COLO668 (cell line): ENCODE results near the gene KLF2.
"Not testable (repeated sequence)": the region's sequence is repeated elsewhere in the genome, so short reads cannot be mapped to it uniquely, and the experiment has no call there.

Source experiments
- DNase-seq: peaks from one replicate; lab custom pipeline; 2025; ENCODE audit not compliant: unreplicated experiment; lab: John Stamatoyannopoulos, UW

The KLF2 gene

DNA sequence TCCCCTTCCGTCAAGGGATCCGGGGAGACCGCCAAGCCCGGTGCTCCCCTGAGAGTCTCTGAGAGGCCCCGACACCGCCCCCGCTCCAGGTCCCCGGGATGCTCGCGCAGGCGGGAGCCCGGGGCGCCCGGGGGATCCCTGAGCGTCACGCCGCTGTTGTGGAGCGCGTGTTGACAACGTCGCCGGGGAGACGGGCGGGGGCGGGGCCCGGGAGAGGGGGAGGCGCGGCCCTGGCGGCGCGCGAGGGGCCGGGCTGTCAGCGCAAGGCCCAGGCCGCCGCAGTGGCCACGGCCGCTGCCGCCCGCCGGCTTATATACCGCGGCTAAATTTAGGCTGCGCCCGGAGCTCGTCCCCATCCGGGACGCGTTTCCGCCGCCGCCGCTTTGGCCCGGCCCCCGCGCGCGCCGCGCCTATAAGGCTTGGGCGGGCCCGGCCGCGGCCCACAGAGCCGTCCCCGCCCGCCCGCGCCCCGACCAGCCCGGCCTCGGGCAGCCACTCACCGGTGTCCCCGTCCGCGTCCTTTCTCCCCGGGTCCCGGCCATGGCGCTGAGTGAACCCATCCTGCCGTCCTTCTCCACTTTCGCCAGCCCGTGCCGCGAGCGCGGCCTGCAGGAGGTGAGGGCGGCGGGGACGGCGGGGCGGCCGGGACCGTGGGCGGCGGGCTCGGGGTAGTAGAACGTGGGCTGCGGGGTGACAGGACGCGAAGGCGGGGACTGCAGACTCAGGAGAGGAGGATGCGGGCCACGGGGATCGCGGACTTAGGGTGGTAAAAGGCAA, at the start of gene KLF2:
Gene KLF2 (plus strand): TSS at position 443 of the 777 bp plus-strand sequence. CDS start 98 bp downstream, at position 541.
- DNase-seq, result peak; percentile 83

DNA sequence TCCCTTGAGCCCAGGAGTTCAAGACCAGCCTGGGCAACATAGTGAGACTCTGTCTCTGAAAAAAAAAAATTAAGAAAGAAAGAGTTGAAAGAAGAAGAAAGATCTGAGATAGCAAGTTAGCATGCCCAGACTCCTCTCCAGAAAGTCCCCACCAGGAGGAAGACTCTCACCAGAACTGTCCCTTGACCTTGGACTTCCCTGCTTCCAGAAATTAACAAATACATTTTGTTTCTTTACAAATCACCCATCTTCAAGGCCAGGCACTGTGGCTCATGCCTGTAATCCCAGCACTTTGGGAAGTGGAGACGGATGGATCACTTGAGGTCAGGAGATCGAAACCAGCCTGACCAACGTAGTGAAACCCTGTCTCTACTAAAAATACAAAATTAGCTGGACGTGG, 44.3 kb upstream of the KLF2 start:
- DNase-seq, result no peak

DNA sequence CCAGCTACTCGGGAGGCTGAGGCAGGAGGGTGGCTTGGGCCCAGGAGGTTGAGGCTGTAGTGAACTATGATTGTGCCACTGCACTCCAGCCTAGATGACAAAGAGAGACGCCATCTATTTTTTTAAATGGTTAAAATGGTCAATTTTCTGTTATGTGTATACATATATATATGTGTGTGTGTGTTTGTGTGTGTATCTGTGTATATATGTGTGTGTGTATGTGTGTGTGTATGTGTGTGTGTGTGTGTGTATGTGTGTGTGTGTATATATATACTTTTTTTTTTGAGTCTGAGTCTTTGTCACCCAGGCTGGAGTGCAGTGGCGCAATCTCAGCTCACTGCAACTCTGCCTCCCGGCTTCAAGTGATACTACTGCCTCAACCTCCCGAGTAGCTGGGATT, 42.9 kb upstream of the KLF2 start:
- no peak for DNase-seq

DNA sequence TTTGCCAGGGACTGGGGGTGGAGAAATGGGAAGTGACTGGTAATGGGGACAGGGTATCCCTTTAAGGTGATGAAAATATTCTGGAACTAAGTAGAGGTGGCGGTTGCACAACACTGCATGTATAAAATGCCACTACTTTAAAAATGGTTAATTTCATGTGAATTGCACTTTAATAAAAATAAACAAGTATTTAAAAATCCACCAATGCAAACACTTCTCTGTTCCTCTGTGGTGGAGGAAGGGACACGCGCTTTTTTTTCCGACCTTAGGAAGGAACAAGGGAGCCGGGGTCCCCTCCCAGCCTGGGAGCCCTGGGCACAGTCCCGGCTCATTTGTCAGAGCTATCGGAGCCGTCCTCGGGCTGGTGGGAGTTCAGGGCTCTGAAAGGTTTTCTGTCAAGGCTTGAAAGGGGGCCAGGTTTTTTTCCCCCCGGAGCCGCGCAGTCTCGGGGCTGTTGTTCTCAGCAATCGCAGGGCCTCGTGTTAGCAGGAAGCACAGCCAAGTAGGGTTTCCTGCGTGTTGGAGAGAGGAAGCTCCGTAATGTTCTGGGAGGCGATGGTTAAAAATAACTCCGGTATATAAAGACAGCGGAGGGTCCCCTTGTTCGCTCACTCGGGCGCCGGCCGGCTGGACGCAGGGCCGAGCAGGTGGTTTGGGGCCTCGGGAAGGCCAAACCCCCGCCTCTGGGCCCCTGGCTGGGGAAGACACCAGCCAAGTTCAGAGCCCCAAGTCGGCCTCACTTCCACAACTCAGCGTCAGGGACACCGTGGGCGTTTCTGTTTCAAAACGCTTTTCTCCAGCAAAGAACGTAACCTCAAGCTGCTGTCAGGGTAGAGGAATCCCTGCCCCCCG, 41.2 kb upstream of the KLF2 start:
- no peak for DNase-seq

DNA sequence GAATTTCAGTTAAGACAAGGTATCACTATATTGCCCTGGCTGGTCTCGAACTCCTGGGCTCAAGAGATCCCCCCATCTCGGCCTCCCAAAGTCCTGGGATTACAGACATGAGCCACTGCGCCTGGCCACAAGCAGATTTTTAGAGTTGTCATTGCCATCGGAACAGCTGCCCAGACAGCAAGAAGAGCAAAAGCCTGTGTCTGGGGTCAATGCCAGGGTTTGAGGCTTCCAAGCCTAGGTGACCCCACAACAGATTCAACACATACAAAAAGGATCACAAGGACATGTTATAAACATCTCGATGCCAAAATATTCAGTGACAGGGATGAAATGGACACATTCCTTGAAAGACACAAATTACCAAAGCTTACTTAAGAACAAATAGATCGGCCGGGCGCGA, 40.1 kb upstream of the KLF2 start:
- no peak for DNase-seq

DNA sequence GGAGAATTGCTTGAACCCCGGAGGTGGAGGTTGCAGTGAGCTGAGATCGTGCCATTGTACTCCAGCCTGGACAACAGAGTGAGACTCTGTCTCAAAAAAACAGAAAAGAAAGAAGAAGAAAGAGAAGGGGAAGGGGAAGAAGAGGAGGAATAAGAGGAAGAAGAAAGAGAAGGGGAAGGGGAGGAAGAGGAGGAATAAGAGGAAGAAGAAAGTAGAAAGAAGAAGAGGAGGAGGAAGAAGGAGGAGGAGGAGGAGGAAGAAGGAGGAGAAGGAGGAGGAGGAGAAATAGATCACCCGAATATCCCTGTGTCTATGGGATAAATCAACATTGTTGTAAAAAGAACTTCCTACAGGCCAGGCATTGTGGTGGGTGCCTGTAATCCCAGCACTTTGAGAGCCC, 39.5 kb upstream of the KLF2 start:
- not testable (repeated sequence) for DNase-seq

DNA sequence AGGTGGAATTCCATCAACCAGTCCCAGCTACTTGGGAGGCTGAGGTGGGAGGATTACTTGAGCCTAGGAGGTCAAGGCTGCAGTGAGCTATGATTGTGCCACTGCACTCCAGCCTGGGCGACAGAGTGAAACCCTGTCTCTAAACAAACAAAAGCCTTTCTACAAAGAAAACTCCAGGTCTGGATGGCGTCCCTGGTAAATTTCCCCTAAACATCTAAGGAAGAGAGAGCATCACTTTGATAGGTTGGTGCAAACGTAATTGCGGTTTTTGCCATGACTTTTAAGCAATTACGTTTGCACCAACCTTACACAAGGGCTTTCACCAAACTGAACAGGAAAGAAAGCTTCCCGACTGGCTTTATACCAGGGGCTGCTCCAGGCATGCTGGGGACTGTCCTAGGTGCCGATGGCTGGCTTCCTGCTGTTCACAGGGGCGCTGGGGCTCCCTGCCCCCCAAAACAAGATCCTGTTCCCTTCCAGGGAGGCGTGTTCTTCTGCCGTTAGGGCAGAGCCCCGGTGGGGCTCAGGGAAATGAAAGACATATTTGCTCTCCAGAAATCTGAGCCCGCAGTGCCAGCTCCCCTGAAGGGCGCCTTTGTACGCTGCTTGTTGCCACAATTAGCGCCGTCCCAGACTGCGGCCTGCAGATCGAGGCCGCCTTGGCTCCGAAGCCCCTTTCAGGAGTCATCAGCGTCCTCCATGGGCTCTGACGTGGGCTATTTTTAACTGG, 38.7 kb upstream of the KLF2 start:
- DNase-seq, result peak; percentile 38

DNA sequence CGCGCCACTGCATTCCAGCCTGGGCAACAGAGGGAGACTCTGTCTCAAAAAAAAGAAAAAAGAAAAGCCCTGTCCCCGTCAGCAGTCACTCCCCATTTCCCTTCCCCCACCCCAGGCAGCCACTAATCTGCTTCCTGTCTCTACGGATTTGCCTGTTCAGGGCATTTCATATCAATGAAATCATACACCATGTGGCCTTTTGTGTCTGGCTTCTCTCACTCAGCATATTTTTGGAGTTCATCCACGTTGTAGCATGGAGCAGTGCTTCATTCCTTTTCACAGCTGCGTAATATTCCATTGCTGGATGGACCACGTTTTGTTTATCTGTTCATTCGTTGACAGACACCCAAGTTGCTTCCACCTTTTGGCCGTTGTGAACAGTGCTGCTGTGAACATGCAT, 36.1 kb upstream of the KLF2 start:
- no peak for DNase-seq

DNA sequence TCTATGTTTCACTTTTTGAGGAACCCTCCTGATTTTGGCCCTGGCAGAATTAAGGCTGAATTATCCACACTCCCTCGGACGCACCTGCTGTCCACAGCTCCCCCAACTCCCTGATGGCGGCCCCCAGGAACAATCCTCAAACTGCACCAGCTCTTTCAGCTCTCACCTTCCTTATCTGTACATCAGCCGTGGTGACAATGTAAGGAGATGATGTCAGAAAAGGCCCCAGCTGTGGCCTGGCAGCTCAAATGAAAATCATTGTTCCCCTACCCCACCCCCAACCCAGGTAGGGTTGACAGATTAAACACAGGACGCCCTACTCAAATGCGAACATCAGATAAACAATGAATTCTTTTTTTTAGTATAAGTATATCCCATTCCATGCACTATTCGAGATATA, 35.0 kb upstream of the KLF2 start:
- DNase-seq, result no peak

DNA sequence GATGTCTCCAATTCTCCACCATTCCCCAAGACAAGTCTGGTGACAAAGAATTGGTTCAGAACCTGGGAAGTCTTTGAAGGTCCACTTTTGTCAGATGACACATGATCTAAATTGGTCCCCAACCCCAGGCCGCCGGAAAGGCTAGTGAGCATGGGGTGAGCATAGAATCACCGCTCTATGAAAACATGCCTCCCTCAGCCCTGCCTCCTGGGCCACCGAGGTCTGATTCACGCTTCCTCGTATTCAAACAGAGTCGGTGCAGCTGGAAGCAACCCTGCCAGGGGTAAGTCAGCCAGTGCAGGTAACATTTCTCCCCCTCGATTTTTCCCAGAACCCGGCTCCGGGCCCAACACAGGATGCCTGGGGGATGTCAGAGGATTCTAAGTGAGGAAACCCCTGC, 33.9 kb upstream of the KLF2 start:
- DNase-seq, result no peak

DNA sequence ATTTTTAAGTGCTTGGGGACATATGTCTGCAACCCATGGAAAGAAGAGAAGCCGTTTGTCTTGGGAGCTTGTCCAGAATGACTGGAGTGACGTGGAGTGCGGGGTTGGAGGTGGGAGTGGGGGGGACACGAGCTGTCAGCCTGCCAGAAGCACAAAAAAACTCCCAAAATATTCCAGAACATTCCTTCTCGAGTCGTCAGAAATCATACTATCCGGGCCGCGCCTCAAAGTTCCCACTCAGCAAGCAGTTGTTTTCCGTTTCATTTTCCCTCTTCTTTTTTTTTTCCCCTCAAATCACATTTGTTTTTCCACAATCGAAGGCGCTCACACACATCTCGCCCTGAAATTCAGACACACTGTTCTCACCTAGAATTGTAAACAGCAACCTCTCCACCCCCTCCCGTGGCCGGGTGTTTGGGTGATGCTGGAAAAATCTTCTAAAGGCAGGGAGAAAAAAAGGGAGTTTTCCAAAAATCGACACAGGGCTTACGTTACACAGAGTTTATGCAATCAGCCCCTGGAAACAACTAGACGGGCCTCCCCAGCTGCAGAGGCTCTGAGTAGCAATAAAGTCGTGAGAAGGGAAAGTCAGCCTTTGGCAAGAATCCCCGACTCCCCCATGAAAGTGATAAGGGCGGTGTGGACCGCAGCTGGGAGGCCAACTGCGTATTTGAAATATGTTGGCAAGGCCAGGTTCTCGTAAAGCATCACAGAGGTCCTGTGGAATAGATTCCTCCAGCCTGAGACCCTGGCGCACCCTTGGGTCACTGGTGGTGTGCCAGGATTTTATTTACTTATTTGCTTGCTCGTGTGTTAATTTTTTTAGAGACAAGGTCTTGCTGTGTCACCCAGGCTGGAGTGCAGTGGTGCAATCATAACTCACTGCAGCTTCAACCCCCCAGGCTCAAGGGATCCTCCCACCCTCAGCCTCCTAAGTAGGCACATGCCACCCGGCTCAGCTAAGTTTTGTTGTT, 31.2 kb upstream of the KLF2 start:
- DNase-seq, result no peak

DNA sequence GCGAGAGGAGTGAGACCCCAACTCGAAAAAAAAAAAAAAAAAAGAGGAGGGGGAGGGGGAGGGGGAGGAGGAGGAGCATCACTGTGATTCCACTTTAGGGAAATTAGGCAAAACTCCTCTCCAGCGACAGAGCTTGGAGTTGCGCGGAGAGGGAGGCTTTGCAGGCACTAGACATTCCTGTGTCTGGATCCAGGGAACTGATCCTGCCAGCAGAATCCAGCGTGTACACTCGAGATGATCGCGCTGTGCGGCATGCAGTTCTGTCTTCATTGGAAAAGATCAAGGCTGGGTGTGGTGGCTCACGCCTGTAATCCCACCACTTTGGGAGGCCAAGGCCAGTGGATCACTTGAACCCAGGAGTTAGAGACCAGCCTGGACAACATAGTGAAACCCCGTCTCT, 29.6 kb upstream of the KLF2 start:
- DNase-seq, result no peak

DNA sequence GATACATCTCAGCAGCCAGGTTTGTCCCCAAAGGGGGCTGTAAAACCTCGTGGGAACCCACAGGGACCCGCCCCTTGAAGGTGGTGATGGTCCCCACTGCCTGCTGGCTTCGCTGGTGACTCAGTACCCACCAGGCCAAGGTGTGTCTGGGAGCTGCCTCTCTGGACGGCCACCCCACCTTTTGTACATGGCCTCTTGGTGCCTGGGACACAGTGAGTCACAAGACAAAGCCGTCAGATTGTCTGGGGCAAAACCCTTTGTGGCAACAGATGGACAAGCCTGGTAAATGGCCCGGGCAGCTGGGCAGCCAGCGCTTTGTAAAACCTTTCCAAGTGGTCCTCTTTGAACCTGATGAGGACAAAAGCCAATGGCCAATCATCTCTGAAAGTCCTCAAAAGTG, 27.9 kb upstream of the KLF2 start:
- no peak for DNase-seq

DNA sequence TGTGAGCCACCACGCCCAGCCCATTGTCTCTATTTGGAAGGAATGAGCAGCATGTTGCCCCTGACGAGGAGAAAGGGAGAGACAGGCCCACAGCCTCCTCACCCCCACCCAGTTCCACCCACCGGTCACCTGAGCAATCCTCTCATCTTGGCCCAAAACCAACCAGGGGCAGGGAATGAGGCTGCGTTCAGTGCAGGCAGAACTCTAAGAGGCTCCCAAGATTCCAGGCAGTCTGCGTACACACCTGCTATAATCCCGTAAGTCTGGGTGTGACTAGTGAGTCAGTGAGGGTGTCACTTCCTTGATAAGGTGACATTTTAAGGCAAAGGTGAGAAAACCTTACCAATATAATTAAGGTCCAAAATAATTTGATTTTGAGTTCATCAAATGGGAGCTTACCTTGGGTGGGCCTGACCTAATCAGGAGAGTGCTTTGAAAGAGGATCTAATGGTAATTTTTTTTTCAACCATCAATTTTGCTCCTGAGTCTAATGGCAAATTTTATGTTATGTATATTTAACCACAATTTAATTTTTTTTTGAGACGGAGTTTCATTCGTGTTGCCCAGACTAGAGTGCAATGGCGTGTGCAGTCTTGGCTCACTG, 26.9 kb upstream of the KLF2 start:
- no peak for DNase-seq

DNA sequence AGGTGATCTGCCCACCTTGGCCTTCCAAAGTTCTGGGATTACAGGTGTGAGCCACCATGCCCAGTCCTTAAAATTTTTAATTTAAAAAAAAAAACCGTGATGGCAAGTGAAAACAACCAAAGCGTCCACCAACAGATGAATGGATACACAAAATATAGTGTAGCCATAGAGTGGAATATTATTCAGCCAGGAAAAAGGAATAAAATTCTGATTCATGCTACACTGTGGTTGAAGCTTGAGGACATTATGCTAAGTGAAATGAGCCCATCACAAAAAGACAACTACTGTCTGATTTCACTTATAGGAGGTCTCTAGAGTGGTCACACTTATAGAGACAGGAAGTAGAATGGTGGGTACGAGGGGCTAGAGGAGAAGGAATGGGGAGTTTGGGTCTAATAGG, 26.3 kb upstream of the KLF2 start:
- no peak for DNase-seq

DNA sequence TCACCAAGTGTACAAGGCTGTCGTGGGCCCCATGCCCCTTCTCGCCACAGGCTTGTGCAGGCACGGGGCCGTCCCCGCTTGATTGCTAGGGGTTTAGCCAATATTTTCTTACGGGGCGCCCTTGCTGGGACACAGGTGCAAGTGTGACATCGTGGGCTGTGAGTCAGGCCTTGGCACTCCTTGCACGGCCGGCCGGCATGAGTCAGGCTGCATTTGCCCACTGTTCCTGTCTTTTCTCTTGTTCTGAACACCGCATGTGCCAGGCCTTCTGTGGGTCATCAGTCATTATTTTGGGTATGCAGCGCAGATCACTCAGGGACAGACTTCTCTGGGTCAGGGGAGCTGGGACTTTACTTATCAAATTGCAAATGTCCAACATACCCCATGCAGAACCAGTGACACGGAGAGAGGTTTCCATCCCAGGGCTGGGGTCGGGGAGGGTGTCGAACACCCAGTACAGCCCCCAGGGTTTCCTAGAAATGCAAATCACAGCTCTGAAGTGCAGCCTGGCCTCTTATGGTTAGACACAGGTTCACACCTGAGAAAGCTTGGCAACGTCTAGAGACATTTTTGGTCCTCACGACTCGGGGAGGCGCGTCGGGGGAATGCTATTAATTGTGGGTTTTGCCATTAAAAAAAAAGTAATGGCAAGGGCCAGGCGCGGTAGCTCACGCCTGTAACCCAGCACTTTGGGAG, 22.5 kb upstream of the KLF2 start:
- DNase-seq, result no peak

DNA sequence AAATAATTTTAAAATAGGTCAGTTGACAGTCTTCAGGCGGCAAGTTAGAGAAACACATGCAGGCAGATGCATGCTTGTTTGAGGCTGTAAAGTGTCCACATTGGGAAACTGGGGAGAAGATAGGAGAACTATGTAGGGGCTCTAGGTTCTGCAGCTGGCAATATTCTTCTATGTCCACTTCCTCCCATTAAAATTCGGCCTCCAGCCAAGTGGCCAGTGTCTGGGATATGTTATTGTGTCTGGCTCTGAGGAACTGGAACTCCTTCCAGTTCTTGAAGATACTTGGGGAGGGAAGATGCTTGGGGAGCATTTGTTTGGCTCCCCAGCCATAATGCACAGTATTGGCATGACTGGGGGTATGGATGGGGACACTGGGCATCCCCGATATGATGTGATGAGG, 20.9 kb upstream of the KLF2 start:
- no peak for DNase-seq

DNA sequence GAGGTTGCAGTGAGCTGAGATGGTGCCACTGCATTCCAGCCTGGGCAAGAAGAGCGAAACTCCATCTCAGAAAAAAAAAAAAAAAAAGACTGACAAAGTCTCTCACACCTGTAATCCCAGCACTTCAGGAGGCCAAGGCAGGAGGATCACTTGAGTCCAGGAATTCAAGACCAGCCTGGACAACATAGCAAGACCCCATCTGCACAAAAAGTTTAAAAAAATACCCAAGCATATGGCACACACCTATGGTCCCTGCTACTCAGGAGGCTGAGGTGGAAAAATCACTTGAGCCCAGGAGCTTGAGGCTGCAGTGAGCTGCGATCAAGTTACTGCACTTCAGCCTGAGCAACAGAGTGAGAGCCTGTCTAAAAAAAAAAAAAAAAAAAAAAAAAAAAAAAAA, 20.1 kb upstream of the KLF2 start:
- not testable (repeated sequence) for DNase-seq

DNA sequence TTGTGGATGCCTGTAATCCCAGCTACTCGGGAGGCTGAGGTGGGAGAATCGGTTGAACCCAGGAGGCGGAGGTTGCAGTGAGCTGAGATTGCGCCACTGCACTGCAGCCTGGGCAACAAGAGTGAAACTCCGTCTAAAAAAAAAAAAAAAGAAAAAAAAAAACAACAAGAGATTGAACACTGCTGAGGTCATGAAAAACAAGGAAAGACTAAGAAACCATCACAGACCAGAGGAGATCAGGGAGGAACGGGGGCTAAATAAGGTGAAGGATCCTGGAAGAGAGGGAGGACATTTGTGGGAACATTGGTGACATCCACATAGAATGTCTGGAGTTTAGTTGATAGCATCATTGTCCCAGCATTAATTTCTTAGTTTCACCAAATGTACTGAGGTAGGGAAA, 19.6 kb upstream of the KLF2 start:
- not testable (repeated sequence) for DNase-seq
